Kidney (tissue), 14 donors: Measurements from ENCODE around the gene DPP6. TPM values are rescaled to one million over a fixed set of nuclear protein-coding genes. Genes with fewer than 3 reads are reported as not detected.

ENCODE experiments used
- DNase-seq, 5 donors: peaks; one replicate each; pipeline ENCODE4 v3.0.0-alpha.2; 2013 to 2020
- FAIRE-seq: peaks from 2 replicates; lab custom pipeline; 2012; peaks lifted over from hg19 to GRCh38; lab: Jason Lieb, UNC
- H3K27ac ChIP-seq, 2 donors: one replicate each; pipeline ENCODE4 v1.7.0; 2013; ENCODE audit warnings: low read depth in 2 of 2, low read length in 2 of 2, inconsistent platforms in 1 of 2
- H3K27me3 ChIP-seq: one replicate; pipeline ENCODE4 v1.7.1; 2013; ENCODE audit warnings: low read length, inconsistent platforms; ENCODE audit not compliant: control insufficient read depth, insufficient read depth
- H3K36me3 ChIP-seq, 3 donors: one replicate each; pipeline versions ENCODE4 v1.7.0 to v1.7.1; 2013; ENCODE audit warnings: low read length in 3 of 3, control low read depth in 1 of 3, inconsistent platforms in 1 of 3; ENCODE audit not compliant: insufficient read depth in 3 of 3, control insufficient read depth in 2 of 3
- H3K4me1 ChIP-seq, 3 donors: one replicate each; pipeline versions ENCODE4 v1.7.0 to v1.7.1; 2013; ENCODE audit warnings: low read length in 3 of 3, inconsistent platforms in 1 of 3, low read depth in 1 of 3; ENCODE audit not compliant: control insufficient read depth in 2 of 3, insufficient read depth in 2 of 3
- H3K4me3 ChIP-seq, 3 donors: one replicate each; pipeline versions ENCODE4 v1.7.0 to v1.8.1; 2013; ENCODE audit warnings: low read length in 3 of 3, control low read depth in 1 of 3, inconsistent platforms in 1 of 3
- H3K9ac ChIP-seq, 3 donors: one replicate each; pipeline versions ENCODE4 v1.7.0 to v1.7.1; 2013; ENCODE audit warnings: low read length in 3 of 3, control low read depth in 1 of 3, inconsistent platforms in 1 of 3
- H3K9me3 ChIP-seq, 3 donors: one replicate each; pipeline versions ENCODE4 v1.7.0 to v1.7.1; 2013; ENCODE audit warnings: low read length in 3 of 3, control low read depth in 1 of 3, inconsistent platforms in 1 of 3; ENCODE audit not compliant: control insufficient read depth in 2 of 3, insufficient read depth in 1 of 3
- CTCF ChIP-seq: IDR thresholded peaks from 3 replicates; pipeline ENCODE4 v1.5.1; 2012; ENCODE audit warnings: mild to moderate bottlenecking, moderate library complexity, borderline replicate concordance; ENCODE audit not compliant: insufficient read depth; ENCODE audit errors: extremely low read depth
- intact Hi-C: fragments of 100-400 bp; cut with DNase I; formaldehyde crosslinking; loops from one replicate; pipeline ENCODE4 v1.11.1; 2022
- polyA plus RNA-seq: library from polyadenylated mRNA; stranded (reverse); fragments of 350-450 nt; fragmentation: Illumina TruSeq; extraction: RNeasy Lipid Tissue Mini Kit (QIAGEN cat#74804); gene quantifications from one replicate; pipeline ENCODE4 v1.2.3, GENCODE V29; 2014; ENCODE audit warnings: low read depth, low replicate concordance; ENCODE audit not compliant: insufficient read depth
- total RNA-seq: library from RNA; stranded (reverse); fragmentation: NEBNext Ultra II Directional; extraction: Animal tissue kit (Norgen Biotek cat#: 25700); gene quantifications from one replicate; pipeline ENCODE4 v1.2.1, GENCODE V29; 2021
- donor health status: control.
- donor health status: control.
- donor health status: control.
- donor health status: control.
- donor health status: control.
- donor health status: DM: yes; HTN: yes; CAD: no.
- donor health status: Normal renal cell carcinoma (clear cell type).

DPP6 gene
- total and polyA plus RNA-seq, 2 donors from 2014 or later, result 1.8 to 6.9 TPM

- H3K27ac ChIP-seq, result no peak overlapping the region
- no peak for TF ChIP-seq CTCF
- no peak overlapping the region for H3K9ac ChIP-seq
- H3K36me3 ChIP-seq, result no peaks in the 10 kb centered on the region
- H3K4me1 ChIP-seq, result no peaks in the 10 kb centered on the region
- intact Hi-C loops, result no loop called here
- DNase-seq (peak in 2 of 5 donors; percentile 52 to 53), FAIRE-seq (no peak)
- H3K27me3 ChIP-seq, result no peaks in the 10 kb centered on the region
- no peak overlapping the region for H3K4me3 ChIP-seq
- no peaks in the 10 kb centered on the region for H3K9me3 ChIP-seq
These were observed 686.0 kb downstream of the DPP6 start for GRCh38 chr7:154738216-154738615.

- Histone ChIP-seq H3K9ac (no peak overlapping the region), H3K27me3 (no peaks in the 10 kb centered on the region), H3K27ac (no peak overlapping the region), H3K4me3 (no peak overlapping the region), H3K36me3 (no peaks in the 10 kb centered on the region), H3K9me3 (no peaks in the 10 kb centered on the region), H3K4me1 (no peaks in the 10 kb centered on the region)
- intact Hi-C loops, result no loop called here
- TF ChIP-seq CTCF, result no peak
- DNase-seq (no peak), FAIRE-seq (no peak)
These were observed 688.9 kb downstream of the DPP6 start for GRCh38 chr7:154741131-154741530.

GRCh38 chr7:154743206-154743605 is 691.0 kb downstream of the DPP6 start:
- Histone ChIP-seq H3K9ac (no peak overlapping the region), H3K4me3 (no peak overlapping the region), H3K27me3 (no peaks in the 10 kb centered on the region), H3K36me3 (no peaks in the 10 kb centered on the region), H3K9me3 (no peaks in the 10 kb centered on the region), H3K27ac (no peak overlapping the region), H3K4me1 (no peaks in the 10 kb centered on the region)
- no peak for TF ChIP-seq CTCF
- FAIRE-seq (no peak), DNase-seq (no peak)
- intact Hi-C loops, result no loop called here

GRCh38 chr7:154744256-154744860 is 692.2 kb downstream of the DPP6 start:
- no peak overlapping the region for H3K27ac ChIP-seq
- peak; percentile 42 for TF ChIP-seq CTCF
- peak in 4 of 5 donors; percentile 32 to 52 (median 44) for DNase-seq
- H3K4me3 ChIP-seq, result no peak overlapping the region
- no peaks in the 10 kb centered on the region for H3K27me3 ChIP-seq
- H3K9me3 ChIP-seq, result no peaks in the 10 kb centered on the region
- intact Hi-C loops, result no loop called here
- no peaks in the 10 kb centered on the region for H3K4me1 ChIP-seq
- no peaks in the 10 kb centered on the region for H3K36me3 ChIP-seq
- FAIRE-seq, result no peak
- no peak overlapping the region for H3K9ac ChIP-seq
